GM21360 (cell line): Measurements from ENCODE around the gene VAC14.

Experiments
- ATAC-seq: cut with Tn5 transposase; IDR thresholded peaks from one replicate; pipeline ENCODE4 v1.9.1; 2021; ENCODE audit warnings: mild to moderate bottlenecking, moderate library complexity; ENCODE audit not compliant: unreplicated experiment

The VAC14 gene

DNA sequence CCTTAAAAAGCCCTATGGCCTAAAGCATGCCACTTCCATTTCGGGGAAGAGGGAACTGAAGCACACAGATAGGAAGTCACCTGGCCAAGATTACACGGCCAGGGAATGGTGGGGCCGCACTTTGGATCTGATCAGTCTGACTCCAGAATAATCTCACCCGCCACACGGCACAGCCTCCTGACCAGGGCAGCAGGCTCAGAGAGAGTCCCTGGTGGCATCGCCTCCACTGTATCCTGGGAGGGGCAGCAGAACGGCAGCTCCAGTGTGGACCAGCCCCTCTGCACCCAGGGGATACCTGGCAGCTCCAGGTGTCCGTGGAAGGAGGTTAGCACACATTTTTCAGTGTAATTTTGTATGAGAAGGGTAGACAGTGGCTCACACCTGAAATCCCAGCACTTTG, 35.5 kb downstream of the VAC14 start:
- ATAC-seq = no peak

DNA sequence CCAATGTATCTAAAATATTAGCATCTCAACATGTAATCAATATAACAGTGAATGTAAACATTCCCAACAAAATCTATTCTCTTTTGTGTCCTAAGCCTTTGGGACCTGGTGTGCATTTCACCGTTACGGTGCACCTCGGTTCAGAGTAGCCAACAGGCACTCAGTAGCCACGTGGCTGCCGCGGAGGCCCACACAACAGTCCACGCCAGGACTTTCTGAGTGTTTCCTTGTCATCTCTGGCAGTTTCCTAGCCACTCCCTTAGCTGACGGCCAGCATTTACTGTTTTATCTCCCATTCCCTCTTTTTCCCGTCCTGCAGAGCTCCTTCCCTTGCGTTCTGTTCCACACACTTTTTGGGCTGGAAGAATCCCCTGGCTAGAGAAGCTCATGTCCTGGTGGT, 36.3 kb downstream of the VAC14 start:
- ATAC-seq = no peak

DNA sequence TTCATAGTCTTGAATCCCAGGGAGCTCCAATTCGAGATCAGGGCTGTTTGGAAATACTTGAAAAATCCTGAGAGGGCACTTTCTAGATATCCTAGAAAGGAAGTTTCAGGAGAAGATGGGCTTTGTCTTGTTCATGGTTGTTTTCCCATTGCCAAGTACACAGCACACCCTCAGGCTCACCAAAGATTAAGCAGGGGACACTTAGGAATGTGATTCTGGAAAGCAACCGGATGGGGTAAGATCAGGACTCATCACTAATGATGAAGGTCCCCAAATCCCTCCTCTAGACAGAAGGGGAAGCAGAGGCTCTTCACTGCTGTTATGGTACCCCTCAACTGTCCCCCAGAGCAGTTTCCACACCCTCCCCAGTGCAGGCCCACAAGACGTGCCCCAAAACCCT, 40.7 kb downstream of the VAC14 start:
- ATAC-seq = no peak

DNA sequence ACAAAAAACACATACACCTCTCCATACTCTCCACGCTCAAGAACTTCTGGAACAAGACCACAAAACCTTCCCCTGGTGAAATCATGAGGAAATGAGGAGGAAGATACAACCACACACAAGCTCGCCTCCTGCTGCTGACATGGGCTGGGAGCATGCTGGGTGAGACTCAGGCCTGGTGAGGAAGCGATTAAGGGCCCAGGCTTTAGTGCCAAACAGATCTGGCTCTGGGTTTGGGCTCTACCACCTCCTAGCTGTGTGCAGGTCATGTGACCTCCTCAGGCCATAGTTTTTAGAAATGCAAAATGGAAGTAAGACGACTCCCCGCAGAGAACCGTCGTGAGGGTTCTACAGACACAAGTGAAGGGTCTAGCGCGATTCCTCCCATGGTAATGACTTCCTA, 41.3 kb downstream of the VAC14 start:
- ATAC-seq = no peak

DNA sequence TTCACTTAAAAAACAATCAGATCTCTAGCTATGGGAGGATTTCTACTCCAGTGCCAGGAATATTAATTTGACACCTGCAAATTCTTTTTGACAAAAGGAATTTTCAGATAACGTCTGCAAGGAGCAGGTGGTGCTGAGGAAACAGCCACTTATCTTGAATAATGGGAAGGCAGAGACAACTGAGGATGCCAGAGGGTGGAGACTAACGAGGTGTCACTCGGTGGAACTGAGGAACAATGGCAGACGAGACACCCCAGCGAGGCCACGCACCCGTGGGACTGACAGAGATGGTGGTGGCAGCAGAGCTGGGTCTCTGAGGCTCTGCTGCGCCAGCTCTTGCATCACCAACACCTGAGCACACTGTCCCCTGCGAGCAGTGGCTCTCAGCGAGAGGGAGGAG, 42.2 kb downstream of the VAC14 start:
- ATAC-seq = no peak

DNA sequence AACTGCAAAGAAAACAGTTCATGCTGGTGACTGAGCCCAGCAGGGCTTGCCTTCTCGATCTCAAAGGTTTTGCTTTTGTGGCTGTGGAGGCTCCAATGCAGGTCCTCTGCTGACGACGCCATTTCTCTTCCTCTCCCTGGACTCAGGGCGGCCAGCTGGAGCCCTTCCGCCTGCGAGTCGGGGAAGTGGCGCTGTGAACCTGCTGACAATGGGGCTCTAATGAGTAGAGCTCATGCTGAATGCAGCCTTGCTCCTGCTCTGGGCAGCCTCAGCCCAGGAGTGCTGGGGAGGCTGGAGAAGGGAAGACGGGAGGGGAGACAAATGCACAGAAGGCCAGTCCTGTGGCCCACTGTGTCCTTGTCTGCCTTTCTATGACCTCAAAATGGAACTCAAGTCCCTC, 43.8 kb downstream of the VAC14 start:
- ATAC-seq = no peak

DNA sequence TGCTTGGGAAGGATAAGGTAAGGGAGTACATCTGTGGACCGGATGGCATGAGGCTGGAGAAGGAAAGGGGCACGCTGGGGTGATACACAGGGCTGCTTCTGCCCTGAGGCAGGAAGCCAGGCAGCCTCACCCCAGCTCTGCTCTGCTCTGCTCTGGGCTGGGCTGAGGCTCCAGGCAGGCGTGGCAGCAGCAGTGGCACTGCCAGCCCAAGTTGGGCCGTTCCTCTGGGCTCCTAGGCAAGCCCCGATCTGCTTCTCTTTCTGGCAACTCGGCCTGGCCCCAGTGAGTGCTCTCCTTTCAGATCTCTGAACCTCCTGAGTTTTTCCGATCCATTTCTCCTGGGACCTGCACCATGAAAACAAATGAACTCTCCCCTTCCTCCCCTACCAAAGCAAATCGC, 44.9 kb downstream of the VAC14 start:
- ATAC-seq = no peak

DNA sequence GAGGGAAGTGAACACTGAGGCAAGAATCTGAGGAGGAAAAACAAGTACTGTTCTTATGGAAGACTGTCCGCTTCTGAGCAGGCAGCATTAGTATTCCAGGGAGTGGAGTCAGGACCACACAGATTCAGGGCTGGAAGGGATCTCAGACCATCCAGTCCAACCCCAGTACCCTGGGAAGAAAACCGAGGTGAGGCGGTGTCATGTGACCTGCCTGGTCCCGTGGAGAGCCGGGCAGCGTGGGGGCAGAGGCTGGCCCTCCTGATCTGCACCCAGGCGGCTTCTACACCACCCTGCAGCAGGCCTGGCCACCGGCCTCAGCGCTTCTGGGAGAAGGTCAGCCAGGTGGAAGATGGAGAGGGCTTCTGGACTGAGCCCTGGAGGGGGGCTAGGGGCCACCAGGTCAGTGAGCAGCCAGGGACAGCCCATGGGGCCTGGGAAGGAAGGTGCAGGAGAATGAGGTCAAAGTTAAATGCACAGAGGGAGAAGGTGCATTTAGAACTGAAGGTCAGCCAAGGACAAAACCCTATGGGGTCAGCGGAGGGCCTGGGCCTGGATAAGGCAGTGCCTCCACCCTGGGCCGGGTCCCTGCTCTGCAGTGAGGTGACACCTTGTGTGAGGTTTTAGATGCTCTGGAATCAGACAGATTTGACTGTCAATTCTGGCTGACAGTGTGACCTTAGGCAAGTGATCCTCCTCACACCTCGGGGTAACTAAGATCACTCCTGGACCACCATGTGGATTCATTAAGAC, 45.9 kb downstream of the VAC14 start:
- ATAC-seq = no peak

DNA sequence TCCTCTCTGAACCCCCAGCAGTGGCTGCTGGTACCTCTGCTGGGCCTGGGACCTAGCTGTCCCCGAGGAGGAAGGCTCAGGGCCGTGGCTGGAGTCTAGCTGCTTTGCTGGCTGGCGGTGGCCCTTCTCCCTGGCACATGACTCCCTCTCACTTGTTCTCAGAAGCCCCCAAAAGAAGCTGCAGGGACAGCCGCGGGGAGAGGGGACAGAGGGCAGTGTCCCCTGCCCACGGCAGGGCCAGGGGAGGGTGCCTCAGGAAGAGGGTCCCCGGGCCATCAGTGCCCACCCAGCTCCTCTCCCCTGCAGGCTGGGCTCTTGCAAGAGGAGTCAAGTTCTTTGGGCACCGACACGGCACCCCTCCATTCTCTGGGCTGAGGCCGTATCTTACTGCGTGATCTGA, 46.6 kb downstream of the VAC14 start:
- no peak for ATAC-seq

DNA sequence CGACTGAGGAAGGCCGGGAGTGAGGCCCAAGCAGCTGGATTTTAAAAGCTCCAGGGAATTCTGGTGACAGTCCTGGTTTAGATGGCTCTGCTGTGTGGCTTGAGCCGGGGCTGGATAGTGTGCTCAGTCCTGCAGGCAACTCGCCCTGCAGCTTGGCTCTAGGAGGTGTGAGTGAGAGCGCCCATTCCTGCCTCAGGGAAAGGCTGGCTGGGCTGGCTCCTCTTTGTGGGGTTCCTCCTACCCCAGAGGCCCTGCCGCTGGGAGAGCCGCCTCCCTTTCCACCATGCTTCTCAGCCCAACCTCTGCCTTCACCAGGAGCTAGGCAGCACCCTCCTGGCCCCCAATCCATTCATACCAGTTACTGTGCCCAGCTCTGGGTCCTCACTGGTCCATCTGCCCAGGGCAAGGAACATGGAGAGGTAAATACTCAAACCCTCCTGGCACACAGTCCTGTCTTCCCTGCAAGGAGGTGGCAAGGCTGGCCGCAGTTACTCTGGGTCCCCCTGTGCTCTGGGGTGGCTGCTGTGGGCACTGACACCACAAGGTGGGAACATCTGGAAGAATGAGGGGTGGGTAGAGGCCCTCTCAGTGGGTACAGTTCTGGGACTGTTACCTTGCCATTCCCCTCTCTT, 47.1 kb downstream of the VAC14 start:
- ATAC-seq = no peak

DNA sequence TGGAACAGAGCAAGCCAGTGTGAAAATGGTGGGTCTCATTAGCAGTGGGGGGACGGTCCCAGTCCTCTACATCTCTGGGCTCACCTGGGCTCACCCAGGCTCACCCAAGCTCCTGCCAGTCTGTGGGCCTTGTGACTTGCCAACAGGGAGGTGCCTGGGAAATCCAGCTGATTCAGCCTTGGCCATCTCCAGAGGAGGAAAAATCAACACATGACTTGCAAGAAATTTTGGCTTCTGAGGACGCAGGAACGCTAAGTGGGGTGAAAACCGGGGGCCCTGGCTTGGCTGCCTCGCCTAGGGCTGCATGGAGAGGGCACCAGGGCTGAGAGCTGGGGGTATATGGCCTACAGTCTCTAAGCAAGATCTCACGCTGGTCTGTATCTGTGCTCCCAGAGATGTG, 47.7 kb downstream of the VAC14 start:
- ATAC-seq = no peak

DNA sequence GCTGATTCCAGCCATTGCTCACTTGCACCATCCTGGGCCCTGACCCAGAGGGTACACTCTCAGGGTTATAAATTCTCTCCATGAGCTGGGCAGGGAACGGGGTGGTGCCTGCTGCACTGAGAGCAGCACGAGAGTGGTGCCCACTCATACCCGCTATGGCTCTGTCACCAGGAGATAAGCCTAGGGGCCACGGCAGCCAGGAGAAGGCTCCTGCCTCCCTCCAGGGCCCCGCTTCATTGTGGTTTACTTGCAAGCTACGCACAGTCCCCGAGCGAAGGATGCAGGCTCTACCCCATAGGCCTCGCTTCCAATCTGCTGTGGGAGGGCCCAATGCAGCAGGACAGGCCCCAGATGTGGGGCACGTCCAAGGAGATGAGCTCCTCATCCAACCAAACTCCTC, 48.5 kb downstream of the VAC14 start:
- no peak for ATAC-seq

DNA sequence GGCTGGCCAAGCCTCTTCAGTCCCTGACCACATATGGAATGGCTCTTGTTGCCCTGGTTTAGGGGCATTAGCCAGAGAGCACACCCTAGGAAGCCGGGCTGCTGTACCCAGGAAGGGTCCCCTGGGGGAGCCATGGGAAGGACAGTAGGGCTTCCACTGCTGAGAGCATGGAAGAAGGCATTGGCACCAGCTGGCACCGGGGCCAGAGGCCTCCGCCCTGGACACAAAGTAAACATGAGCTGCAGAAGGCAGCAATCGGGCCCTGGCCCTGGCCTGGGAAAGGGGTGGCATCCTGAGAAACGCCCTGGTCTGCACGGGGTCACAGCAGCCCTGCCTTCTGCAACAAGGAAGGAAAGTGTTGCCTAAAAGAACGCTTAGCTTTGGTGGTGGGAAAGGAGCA, 49.4 kb downstream of the VAC14 start:
- no peak for ATAC-seq

DNA sequence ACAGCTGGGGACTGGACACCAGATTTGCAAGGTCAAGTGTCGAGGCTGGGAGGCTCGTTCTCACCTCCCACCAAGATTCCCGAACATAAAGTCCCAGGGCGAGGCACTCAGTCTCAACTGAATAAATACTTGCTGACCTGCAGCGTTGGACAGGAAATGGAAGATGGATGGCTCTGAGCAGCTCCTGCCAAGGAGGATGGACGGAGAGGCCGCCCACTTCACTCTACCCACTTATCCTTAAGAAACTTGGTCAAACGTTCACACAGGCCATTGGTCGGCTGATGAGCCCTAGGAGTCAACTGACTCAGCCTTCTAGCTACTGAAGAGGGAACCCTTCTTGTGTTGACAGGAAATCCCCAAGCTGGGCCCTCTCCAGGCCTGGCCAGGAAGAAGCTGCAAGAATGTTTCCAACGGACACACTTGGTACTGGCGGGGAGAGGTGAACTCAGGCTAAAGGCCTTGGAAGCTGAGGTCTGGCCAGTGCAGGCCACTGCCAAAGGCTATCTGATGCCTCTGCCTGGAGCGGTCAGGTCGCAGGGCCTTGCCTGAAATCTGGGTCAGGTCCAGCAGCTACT, 50.0 kb downstream of the VAC14 start:
- ATAC-seq = no peak

DNA sequence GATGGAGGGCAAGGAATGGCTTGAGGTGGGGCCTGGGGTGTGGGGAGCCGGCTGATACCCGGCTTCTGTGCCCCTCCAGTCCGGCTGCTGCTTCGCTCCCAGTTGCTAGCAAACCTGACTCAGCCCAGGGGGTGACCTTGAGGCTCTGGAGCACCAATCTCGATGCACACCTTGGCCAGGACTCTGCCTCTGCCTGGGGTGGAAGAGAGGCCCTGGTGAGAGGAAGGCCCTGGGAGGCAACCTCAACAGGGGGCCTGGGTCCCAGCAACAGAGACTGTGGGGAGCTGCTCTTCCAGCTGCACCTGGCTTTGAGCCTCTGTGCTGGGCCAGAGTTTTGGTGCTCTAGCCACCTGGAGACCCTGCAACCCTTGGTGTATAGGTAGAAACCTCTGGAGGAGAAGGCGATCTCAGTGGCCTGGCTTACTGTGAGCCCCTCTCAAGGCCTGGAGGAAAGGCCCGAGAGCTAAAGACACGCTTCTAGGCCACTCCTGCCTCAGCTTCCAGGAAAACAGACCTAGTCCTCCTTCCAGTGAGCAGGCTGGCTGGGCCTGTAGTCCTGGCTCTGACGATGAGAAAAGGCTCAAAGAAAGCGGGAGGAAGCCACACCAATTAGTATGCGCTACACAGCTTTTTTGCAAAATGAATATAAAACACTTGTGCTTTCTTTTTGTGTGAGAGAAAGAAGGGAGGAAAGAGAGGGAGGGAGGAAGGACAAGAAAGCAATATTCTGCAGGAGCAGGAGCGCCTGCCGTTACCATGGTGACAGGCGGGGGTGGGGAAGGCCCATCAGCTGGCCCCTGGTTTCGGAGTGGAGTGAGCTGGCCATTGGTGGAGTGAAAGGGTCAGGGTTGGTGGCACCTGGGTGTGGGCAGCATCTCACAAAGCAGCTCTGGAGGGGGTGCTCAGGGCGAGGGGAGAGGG, 51.0 kb downstream of the VAC14 start:
- ATAC-seq = no peak

DNA sequence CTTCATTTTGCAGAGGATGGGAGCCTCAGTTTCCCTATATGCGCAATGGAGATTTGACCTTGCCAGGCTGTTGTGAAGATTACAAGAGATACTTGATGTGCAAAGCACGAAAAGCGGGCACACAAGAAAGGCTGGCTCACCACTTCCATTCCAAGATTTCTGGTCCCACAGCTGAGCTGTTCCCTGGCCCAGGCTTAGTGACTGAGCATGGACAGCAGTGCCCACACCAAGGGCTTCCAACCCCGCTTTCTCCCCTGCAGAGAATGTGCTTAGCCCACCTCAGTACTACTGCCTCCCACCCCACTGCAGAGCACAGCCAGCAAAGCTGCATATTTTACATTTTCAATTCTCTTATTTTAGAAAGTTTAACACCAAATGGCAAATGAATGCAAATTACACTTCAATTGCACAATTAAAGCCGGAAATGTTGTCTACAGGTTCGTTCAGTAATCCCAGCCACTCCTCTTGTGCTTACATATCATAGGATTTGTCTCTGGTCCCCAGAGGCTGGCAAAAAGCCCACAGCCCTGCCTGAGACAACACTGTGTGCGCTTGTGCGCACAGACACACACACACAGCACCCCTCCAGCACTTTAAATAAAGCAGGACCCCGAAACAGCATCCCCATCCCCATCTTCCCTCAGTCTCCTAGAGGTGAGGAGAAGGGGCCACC, 51.8 kb downstream of the VAC14 start:
- ATAC-seq = no peak

DNA sequence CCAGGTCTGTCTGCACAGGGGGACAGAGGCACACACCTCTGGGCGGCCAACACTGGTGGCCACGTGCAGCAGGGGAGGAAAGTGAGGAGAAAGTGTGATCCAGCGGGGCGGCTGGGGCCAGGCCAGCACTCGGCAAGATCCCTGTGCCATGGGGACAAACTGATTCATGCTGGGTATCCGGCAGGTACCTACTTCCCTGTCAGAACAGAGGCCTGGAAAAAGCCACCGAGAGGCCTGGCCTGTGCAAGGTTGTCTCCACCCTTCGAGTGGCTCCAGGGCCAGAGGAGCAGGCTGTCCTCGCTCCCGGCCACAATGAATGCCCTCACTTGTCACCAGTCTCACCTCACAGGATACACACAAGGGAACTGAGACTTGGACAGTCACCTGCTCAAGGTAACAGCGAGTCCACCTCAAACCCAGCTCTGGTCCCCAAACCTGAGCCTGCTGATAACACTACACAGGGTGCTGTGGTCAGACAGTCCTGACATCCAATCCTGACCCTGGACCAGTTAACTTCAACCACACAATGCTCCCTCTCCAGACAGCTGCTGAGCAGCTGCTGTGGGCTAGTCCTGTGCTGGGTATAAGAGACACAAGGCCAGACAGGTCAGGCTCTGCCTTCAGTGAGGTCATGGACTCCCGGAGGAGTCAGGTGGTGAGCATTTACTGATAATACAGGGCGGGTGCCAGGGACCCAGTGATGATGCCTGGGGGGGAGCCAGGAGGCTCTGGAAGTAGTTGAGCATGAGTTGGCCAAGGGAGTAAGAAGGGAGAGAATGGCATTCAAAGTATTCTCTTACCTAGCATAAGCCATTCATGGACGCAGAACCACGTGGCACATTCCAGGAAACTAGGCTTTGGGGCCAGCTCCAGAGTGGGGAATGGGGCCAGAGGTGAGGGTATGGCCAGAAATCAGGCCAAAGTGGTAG, 53.0 kb downstream of the VAC14 start:
- no peak for ATAC-seq

DNA sequence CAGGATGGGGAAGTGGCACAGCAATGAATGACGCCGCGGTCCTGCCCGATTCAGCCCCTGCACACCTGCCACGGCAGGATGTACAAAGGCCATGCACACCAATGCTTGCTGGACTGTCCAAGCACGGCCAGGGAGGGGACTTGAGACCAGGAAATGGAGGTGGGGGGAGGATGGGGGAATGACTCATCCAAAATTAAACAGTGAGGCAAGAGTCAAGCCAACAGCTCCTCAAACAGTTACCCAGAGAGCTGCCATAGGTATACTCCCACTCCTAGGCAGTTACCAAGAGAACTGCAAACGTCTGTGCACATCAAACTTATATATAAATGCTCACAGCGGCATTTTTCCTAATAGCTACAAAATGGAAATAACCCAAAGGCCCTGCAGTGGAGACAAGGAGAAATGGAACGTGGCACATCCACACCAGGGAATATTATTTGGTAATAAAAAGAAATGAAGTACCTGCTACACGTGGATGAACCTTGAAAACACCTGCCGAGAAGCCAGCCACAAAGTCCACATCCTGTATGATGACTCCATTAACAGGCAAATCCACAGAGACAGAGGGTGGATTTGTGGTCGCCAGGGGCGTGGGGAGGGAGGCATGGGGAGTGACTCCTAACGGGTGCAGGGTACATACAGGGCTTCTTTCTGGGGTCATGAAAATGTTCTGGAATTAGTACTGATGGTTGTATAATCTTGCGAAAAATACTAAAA, 54.1 kb downstream of the VAC14 start:
- no peak for ATAC-seq

DNA sequence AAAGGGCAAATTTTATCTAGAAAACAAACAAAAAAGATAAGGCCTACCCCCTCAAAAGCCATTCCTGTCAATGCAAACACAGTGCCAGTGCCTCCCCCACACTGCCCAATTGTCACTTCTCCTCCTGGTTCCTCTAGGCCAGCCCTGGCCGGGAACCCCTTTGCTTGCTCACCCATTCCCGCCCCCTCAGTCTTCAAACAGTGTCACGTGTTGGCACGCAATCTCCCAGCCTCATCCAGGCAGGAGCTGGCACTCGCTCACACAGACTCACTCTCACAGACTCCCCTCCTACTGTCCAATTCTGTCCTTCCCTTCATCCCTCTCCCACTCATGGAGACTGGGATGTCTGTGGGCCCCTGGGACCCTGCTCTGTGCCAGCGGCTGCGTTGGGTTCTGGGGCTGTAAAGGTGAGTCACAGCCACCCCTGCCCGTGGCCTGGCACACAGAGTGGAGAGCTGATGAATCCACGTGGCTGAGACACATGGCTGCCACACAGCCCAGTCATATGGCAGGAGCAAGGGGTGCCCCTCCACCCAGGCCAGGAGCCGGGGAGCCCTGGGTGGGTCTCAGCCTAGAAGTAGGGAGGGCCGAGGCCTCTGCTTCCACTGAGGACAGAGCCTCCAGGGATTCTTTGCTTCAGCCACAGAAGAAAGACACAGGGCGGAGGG, 54.8 kb downstream of the VAC14 start:
- no peak for ATAC-seq
